ENCODE measurements around the gene MUC2. TPM values are rescaled to one million over a fixed set of nuclear protein-coding genes. Genes with fewer than 3 reads are reported as not detected.

MUC2 gene
- total RNA-seq, 1 experiment from 2014 or later: not detected

GRCh38 chr11:1041936-1042608, 32.6 kb upstream of the MUC2 start:
- DNase-seq: no peak
- H3K27me3 ChIP-seq (ENCODE audit: control insufficient read depth, insufficient read depth, low read length): no peaks in the 10 kb centered on the region
- no peak overlapping the region for H3K4me3 ChIP-seq (ENCODE audit: insufficient read depth, low read depth, low read length)
- H3K36me3 ChIP-seq (replicated peaks; ENCODE audit: control insufficient read depth, insufficient read depth, low read length): no peaks in the 10 kb centered on the region

GRCh38 chr11:1042626-1043562, 31.8 kb upstream of the MUC2 start:
- no peak overlapping the region for H3K4me3 ChIP-seq (ENCODE audit: insufficient read depth, low read depth, low read length)
- H3K36me3 ChIP-seq (replicated peaks; ENCODE audit: control insufficient read depth, insufficient read depth, low read length): no peaks in the 10 kb centered on the region
- no peaks in the 10 kb centered on the region for H3K27me3 ChIP-seq (ENCODE audit: control insufficient read depth, insufficient read depth, low read length)
- peak; percentile 63 for DNase-seq

DNA sequence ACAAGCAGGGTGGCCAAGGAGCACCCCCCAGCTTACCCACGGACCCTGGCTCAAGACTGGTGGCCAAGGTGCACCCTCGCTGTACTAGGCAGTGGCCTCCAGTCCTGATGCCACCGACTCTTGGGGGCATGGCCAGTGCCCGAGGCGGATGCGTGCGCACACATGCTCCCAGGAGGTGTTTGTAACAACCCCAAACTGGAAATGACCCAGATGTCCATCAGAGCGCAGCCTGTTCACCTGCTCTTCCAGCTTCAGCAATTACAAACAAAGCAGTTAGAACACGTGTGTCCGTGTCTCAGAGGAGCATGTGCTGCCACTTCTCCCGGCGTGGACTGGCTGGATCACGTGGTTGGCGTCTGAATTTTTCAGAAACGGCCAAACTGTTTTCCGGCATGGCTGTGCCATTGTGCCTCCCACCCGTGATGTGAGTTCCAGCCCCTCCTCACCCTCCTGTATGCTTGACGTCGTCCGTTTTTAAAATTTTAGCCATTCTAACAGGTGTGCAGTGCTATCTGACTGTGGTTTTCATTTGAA, 31.0 kb upstream of the MUC2 start:
- no peaks in the 10 kb centered on the region for H3K36me3 ChIP-seq (replicated peaks; ENCODE audit: control insufficient read depth, insufficient read depth, low read length)
- no peak for DNase-seq
- H3K4me3 ChIP-seq (ENCODE audit: insufficient read depth, low read depth, low read length): no peak overlapping the region
- no peaks in the 10 kb centered on the region for H3K27me3 ChIP-seq (ENCODE audit: control insufficient read depth, insufficient read depth, low read length)

DNA sequence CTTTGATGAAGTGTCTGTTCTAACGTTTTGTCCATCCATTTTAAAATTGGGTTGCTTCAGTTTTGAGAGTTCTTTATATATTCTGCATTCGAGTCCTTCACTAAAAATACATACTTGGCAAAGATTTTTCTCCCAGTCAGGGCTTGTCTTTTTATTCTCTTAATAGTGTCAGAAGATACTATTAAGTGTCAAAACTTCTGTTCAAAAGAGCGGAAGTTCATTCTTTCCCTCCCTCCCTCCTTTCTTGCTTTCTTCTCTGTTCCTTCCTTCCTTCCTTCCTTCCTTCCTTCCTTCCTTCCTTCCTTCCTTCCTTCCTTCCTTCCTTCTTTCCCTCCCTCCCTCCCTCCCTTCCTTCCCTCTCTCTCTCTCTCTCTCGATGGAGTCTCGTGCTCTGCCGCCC, 30.5 kb upstream of the MUC2 start:
- Histone ChIP-seq H3K4me3 (ENCODE audit: insufficient read depth, low read depth, low read length) (no peak overlapping the region), H3K27me3 (ENCODE audit: control insufficient read depth, insufficient read depth, low read length) (no peaks in the 10 kb centered on the region), H3K36me3 (replicated peaks; ENCODE audit: control insufficient read depth, insufficient read depth, low read length) (no peaks in the 10 kb centered on the region)
- DNase-seq: no peak

DNA sequence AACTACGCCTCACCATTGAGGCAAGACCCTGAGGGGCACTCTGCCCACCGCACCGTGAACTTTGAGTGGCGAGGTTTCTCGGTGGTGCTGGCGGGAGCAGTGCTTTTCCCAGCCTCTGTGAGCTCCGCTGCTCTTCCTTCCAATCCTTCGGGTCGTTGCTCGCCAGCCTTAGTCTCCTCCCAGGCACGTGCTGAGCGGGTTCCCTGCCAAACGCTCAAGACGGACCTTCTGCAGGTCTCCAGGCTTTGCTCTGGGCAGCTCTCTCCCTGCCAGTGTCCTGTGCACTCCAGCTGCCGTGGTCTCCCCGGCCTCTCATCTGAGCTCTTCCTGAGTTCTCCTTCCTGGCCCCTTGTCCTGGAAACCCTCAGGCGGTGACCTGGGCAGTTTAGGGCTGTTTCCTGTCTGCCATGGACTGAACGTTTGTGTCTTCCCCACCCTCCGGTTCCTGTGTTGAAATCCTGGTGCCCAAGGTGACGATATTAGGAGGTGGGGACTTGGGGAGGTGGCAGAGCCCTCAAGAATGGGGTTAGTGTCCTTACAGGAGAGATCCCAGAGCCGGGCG, 27.0 kb upstream of the MUC2 start:
- H3K36me3 ChIP-seq (replicated peaks; ENCODE audit: control insufficient read depth, insufficient read depth, low read length): no peaks in the 10 kb centered on the region
- no peak overlapping the region for H3K4me3 ChIP-seq (ENCODE audit: insufficient read depth, low read depth, low read length)
- no peaks in the 10 kb centered on the region for H3K27me3 ChIP-seq (ENCODE audit: control insufficient read depth, insufficient read depth, low read length)
- peak; percentile 52 for DNase-seq

DNA sequence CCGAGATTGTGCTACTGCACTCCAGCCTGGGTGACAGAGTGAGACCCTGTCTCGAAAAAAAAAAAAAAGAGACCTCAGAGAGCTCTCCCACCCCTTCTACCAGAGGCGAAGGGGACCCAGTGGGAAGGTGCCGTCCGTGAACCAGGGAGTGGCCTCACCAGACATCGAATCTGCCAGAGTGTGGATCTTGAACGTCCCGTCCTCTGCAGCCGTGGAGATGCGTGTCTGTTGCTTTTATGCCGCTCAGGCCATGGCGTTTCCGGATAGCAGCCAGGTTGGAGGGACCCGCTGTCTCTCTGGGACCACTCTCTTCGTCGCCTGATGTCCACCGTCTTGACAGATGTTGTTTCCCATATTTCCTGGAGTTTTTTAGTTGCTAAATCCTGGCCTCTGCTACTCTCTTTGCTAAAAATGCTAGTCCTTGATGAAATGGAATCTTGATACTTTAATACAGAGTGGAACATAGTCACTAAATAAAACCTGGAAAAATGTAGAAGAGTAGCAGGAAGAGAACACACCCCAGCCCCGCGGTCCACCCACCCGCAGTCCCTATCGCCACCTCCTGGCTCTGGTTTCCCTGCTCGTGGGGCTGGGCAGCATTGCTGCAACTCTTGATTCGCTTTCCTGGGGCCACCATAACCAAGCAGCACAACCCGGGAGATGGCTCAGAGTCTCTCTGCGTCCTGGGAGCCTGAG, 26.2 kb upstream of the MUC2 start:
- no peaks in the 10 kb centered on the region for H3K36me3 ChIP-seq (replicated peaks; ENCODE audit: control insufficient read depth, insufficient read depth, low read length)
- no peak overlapping the region for H3K4me3 ChIP-seq (ENCODE audit: insufficient read depth, low read depth, low read length)
- H3K27me3 ChIP-seq (ENCODE audit: control insufficient read depth, insufficient read depth, low read length): no peaks in the 10 kb centered on the region
- peak; percentile 82 for DNase-seq

DNA sequence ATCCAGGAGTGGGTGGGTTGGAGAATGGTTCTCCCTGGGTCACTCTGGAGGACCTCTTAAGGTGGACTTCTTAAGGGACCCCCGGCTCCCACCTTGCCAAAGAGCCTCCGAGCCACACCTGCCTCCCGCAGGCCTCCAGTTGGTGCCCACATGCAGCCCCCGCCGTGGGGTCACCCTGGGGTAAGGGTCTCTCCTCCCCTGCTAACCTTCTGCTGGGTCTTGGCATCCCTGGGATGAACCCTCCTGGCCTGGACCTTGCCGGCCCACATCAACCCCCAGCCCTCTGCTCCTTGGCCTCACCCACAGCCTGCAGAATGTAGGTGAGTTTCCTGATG, 25.6 kb upstream of the MUC2 start:
- Histone ChIP-seq H3K4me3 (ENCODE audit: insufficient read depth, low read depth, low read length) (no peak overlapping the region), H3K27me3 (ENCODE audit: control insufficient read depth, insufficient read depth, low read length) (no peaks in the 10 kb centered on the region), H3K36me3 (replicated peaks; ENCODE audit: control insufficient read depth, insufficient read depth, low read length) (no peaks in the 10 kb centered on the region)
- DNase-seq: peak; percentile 46

- Histone ChIP-seq H3K36me3 (replicated peaks; ENCODE audit: control insufficient read depth, insufficient read depth, low read length) (no peaks in the 10 kb centered on the region), H3K4me3 (ENCODE audit: insufficient read depth, low read depth, low read length) (no peak overlapping the region), H3K27me3 (ENCODE audit: control insufficient read depth, insufficient read depth, low read length) (no peaks in the 10 kb centered on the region)
- peak; percentile 45 for DNase-seq
Measured at GRCh38 chr11:1049431-1049891, 25.2 kb upstream of the MUC2 start.

- no peak overlapping the region for H3K4me3 ChIP-seq (ENCODE audit: insufficient read depth, low read depth, low read length)
- H3K27me3 ChIP-seq (ENCODE audit: control insufficient read depth, insufficient read depth, low read length): no peaks in the 10 kb centered on the region
- DNase-seq: peak; percentile 61
- H3K36me3 ChIP-seq (replicated peaks; ENCODE audit: control insufficient read depth, insufficient read depth, low read length): no peaks in the 10 kb centered on the region
Measured at GRCh38 chr11:1049911-1050580, 24.6 kb upstream of the MUC2 start.

DNA sequence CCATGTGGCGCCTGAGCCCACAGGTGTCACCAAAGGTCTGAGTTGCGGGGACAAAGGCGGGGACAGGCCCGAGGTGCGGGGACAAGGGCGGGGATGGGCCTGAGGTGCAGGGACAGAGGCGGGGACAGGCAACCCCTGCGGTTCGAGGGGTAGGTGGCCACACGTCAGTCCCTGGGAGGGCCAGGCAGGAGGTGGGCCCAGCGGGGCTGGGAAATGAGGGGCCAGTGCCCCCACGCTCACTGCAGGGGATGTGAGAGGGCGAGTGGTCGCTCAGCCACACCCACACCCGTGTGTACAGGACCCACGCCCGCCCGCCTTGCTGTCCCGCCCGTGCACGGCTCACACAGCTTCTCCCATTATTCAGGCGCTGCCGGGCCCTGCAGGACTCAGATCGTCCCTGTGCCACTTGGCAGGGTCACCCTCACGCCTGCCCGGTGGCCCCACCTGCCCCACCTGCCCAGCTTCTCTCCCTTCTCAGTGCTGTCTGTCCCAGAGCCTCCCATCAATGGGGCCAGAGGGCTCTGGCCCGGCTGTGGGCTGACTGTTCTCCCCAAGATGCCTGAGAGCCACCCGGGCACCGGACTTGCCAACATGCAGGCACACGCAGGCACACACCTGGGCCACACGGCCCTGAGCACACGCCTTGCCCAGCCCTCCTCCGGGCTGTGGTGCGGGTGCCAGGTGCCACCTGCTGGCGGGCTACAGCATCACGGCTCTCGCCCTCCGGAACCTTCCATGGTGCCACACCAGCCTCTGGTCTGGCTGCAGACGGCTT, 23.9 kb upstream of the MUC2 start:
- H3K27me3 ChIP-seq (ENCODE audit: control insufficient read depth, insufficient read depth, low read length): no peaks in the 10 kb centered on the region
- no peak overlapping the region for H3K4me3 ChIP-seq (ENCODE audit: insufficient read depth, low read depth, low read length)
- peak; percentile 98 for DNase-seq
- no peaks in the 10 kb centered on the region for H3K36me3 ChIP-seq (replicated peaks; ENCODE audit: control insufficient read depth, insufficient read depth, low read length)

DNA sequence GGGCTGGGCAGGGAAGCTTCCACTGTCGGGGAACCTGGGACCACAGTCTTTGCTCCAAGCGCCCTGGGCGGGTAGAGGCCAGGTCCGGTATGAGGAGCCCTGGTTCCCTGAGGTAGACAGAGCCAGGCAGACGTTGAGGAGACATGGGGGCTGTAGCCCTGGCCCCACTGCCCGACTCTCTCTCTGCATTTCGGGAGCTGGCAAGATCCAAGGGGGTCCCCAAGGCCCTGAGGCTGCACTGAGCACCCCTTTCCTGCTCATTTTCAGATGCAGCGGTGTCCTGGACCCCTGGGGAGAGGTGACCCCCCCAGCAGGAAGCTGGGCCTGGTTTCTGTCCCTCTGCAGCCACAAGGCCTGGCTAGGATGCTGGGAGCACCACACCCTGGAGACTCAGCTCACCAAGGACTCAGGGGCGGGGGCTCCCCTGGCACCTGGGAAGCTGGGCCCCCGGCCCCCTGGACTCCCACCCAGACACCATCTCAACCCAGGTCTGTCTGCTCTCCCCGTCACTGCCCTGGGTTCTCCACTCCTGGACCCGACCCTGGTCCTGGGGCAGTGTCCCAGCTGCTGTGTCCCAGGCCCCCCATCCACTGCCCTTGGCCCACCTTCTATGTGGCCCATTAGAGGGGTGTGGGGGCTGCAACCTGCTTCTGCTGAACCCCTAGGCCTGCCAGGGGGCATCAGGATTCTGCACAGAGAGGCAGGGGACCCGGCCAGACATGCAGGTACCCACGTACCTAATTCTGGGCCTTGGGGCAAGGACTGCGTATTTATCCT, 23.1 kb upstream of the MUC2 start:
- Histone ChIP-seq H3K36me3 (replicated peaks; ENCODE audit: control insufficient read depth, insufficient read depth, low read length) (no peaks in the 10 kb centered on the region), H3K4me3 (ENCODE audit: insufficient read depth, low read depth, low read length) (no peak overlapping the region), H3K27me3 (ENCODE audit: control insufficient read depth, insufficient read depth, low read length) (no peaks in the 10 kb centered on the region)
- peak; percentile 50 for DNase-seq

- Histone ChIP-seq H3K27me3 (ENCODE audit: control insufficient read depth, insufficient read depth, low read length) (no peaks in the 10 kb centered on the region), H3K36me3 (replicated peaks; ENCODE audit: control insufficient read depth, insufficient read depth, low read length) (no peaks in the 10 kb centered on the region), H3K4me3 (ENCODE audit: insufficient read depth, low read depth, low read length) (no peak overlapping the region)
- peak; percentile 57 for DNase-seq
Measured at GRCh38 chr11:1052133-1053011, 22.3 kb upstream of the MUC2 start.

Data from H7 (cell line).